Activated CD8-positive, alpha-beta memory T cell treated with anti-CD3 and anti-CD28 coated beads, Interleukin-2, amount 50 U/mL, for 48 hours (primary cell): ENCODE measurements around the gene PPP1R14B.
A peak's percentile ranks its signal among the peaks of the same experiment; 100 is the strongest.
"Not testable (repeated sequence)": the region's sequence is repeated elsewhere in the genome, so short reads cannot be mapped to it uniquely, and the experiment has no call there.

Experiments used
- DNase-seq: peaks from one replicate; pipeline ENCODE4 v3.0.0-alpha.2; 2020

The PPP1R14B gene

DNA sequence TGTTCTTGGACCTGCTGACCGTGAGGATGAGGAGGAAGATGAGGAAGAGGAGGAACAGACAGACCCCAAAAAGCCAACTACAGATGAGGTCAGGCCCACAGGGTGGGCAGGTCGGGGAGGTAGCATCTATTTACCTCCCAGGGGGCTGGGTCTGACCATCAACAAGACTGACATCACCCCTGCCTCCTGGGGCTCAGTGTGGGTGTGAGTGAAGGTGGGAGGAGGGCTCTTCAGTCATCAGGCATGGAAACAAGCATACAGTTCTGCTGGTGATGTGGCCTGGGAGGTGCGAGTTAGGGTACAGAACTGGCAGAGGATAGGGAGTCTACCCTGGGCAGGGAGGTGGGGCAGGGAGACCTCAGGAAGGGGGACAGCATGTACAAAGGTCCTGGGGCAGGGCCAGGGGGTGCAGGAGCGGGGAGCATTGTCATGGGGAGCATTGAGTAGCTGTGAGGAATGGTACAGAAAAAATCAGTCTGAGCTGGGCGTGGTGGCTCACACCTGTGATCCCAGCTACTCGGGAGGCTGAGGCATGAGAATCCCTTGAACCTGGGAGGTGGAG is 13.5 kb upstream of the PPP1R14B start:
- no peak for DNase-seq

DNA sequence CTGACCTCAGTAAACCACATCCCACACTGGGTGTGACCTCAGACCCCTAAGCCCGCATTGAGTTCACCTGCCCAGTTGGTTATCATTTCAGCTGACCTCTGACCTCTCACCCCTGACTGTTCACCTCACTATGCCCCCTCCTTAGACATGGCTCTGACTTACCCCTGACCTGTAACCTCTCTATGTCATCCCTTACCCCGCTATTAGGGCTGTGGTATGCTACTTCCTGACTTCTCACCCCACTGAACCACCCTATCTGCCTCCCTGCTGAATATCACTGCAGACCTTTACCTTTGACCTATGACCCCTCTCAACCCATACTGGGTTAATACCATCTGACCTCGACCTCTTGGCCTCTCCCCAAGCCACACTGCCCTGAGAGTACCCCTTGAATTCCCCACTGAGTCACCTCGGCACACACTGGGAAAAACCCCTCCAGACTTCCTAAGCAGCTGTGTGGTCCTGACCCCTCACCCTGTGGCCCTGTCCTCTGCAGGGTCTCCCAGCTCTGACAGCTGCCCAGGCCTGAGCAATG is 12.9 kb upstream of the PPP1R14B start:
- no peak for DNase-seq

GRCh38 chr11:64258946-64259532 is 12.3 kb upstream of the PPP1R14B start:
- no peak for DNase-seq

GRCh38 chr11:64258356-64258755 is 11.6 kb upstream of the PPP1R14B start:
- no peak for DNase-seq

- no peak for DNase-seq
These were observed 9.6 kb upstream of the PPP1R14B start for GRCh38 chr11:64256300-64256699.

- no peak for DNase-seq
These were observed 8.7 kb upstream of the PPP1R14B start for GRCh38 chr11:64255135-64256128.

DNA sequence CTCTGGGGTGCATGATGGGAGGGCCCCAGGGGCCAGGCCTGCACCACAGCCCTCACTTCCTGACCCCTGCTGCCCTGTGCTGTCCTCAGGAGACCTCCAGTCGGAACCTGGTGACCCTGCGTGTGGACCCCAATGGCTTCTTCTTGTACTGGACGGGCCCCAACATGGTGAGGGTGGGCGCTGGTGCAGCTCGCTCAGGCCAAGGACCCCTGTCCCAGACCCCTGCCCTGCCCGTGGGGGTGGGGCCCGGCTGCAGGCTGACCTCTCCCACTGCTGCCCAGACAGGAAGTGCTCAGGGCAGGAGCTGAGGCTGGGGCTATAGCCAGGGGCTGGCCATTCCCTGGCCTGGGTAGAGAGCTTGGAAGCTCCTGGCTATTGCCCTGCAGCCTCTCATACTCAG is 7.6 kb upstream of the PPP1R14B start:
- DNase-seq = no peak

DNA sequence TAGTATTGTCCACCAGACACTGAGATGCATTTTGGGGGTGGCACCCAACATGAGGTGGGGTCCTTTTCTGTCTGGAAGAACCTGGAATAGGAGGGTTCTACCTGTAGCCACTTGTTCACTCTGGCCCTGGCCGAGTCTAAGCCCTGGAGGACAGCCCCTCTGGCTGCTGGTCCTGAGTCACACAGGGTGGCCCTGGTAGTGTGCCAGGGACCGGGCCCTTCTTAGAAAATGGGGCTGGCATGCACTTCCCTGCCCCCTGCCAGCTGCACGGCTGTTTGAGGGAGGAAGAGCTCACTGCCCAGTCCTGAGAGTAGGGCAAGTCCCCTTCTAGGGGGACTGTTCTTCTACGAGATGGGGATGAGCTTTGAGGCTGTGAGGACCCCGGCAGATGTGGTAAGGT is 6.7 kb upstream of the PPP1R14B start:
- DNase-seq = no peak

- no peak for DNase-seq
These were observed 6.3 kb upstream of the PPP1R14B start for GRCh38 chr11:64253043-64253442.

GRCh38 chr11:64252003-64252872 is 5.5 kb upstream of the PPP1R14B start:
- no peak for DNase-seq

GRCh38 chr11:64251753-64252002 is 4.9 kb upstream of the PPP1R14B start:
- DNase-seq = no peak

- DNase-seq = peak; percentile 91
These were observed 4.4 kb upstream of the PPP1R14B start, which contains the start of gene PLCB3 for GRCh38 chr11:64251016-64251752. Gene PLCB3, plus strand, starts transcription at chr11:64251530. Its CDS starts 120 bp downstream, at chr11:64251650.

DNA sequence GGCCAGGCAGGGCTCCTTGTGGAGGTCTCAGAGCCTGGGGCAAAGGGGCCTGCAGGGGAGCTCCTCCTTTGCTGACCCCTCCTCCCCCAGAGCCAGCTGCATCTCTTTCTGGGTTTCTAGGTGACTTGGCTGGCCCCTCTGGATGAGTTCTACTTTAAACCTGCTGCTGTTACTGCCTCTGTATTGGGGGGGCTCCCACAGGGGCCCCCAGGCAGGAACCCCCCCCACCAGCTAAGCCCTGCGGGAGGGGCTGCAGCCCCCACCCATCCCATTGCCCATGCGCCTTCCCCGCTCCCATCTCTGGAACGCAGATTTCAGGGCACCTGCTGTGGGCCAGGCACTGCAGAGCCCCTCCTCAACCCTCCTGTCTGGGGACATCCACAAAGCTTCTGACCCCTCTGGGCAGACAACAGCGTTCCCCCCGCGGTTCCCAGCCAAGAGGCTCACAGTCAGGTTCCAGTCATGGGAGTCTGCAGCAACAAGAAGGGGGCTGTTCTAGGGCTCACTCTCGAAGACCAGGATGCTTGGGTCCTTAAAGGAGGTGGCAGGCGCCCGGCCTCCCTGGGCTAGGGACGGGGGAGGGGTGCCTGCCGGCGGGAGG is 3.8 kb upstream of the PPP1R14B start:
- DNase-seq = no peak

GRCh38 chr11:64249563-64250414 is 3.0 kb upstream of the PPP1R14B start:
- DNase-seq = no peak

DNA sequence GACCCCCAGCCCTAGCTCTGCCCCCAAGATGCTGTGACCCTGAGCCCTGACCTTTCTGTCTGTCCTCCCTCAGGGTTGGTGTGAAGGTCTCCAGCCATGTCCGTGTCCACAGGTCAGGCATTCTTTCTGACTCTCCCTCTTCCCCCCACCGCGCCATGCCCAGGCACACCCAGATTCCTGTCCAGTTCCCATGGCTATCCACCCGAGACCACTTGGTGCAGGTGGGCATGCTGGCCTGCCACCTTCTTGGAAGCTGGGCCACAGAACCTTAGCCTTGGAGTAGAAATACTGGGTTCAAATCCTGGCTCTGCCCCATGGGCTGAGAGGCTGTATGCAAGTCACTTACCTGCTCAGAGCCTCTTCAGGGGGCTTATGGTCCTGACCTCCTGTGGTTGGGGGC is 2.3 kb upstream of the PPP1R14B start:
- no peak for DNase-seq

DNA sequence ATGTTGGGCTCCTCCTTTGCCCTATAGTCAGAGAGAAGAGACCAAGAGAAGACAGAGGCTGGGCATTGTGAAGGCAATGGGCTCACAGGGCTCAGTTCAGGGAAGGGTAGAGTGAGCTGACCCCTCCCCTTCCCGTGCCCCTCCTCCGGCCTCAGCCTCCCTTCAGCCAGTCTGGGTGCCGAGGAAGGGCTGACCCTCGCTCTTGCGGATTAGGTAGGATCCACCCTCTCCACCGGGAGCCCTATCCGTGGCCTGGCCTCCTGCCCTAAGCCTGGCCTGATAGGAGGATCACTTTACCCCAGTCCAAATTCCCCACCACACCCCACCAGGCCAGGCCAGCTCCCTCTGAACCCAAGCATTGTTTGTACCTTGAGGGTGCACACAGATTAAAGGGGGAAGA is 1.8 kb upstream of the PPP1R14B start:
- no peak for DNase-seq

DNA sequence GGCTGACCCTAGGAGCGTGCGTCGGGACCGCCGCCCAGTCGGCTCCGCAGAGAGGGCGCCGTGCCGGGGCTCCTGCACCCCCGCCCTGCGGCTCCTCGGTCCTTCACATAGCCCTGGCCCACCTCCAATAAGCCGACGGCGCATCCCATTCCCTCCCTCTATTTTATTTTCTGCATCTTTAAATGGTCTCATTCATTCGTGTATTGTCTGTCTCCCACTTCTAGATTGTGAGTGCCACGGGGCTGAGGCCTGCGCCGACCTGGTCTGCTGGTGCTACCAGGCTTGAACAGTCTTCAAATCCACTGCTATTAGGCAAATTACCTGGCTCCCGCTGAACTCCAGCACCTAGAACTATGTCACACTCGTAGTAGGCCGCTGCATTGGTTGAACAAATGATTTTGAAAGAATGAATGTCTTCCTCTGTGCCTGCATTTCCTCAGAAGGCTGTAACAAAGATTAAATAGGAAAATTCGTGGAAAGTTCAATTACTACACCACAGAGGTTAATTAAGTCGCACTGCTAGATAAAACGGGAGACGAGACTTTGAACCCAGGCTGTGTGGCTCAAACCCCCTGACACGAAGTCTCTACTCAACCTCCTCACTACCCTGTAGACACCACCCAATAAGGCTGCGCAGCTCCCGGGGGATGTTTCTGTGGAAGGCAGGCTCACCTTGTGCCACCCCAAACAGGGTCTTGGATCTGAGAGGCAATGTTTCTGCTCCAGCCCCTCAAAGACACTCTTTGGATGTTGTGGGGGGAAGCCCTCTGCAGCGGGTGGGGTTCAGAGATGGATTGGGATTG is 1.2 kb upstream of the PPP1R14B start:
- no peak for DNase-seq

DNA sequence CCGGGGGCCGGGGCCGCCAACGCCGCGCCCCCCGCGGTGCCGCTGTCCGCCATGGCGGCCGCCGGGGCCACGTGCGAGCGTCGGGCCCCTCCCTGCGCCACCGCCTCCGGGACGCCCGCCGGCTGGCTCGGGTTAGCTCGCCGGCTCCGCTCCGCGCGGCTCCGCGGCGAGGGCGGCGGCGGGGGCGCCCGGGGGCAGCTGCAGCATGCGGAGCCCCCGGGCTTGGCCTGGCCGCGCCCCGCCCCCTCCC is 197 bp downstream of the PPP1R14B start:
- DNase-seq = not testable (repeated sequence)

- peak; percentile 86 for DNase-seq
These were observed 734 bp downstream of the PPP1R14B start for GRCh38 chr11:64245797-64246620.
